ENCODE results near the gene CFAP161.

DNA sequence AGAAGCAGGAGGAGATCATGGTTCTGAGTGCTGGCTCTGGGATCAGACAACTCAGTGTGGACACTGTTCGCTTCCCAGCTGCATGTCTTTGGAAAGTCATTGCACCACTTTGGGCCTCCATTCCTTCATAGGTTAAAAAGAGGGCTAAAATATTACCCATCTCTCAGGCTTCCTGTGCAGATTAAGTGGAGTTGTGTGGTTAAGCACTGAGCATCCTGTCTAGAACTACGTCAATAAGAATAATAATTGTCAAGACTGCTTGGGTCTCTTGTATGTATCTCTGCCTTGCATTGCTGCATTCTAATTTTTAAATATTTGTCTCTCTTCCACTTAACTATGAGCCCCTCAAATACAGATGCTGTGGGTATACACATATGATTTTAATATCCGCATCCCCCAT lies 22.3 kb downstream of the CFAP161 start:
- no peak for TF ChIP-seq SIN3A (IDR thresholded peaks at IDR 0.05; ENCODE audit: borderline replicate concordance, insufficient read depth, low read depth, low read length)
- TF ChIP-seq, protein P1, sequence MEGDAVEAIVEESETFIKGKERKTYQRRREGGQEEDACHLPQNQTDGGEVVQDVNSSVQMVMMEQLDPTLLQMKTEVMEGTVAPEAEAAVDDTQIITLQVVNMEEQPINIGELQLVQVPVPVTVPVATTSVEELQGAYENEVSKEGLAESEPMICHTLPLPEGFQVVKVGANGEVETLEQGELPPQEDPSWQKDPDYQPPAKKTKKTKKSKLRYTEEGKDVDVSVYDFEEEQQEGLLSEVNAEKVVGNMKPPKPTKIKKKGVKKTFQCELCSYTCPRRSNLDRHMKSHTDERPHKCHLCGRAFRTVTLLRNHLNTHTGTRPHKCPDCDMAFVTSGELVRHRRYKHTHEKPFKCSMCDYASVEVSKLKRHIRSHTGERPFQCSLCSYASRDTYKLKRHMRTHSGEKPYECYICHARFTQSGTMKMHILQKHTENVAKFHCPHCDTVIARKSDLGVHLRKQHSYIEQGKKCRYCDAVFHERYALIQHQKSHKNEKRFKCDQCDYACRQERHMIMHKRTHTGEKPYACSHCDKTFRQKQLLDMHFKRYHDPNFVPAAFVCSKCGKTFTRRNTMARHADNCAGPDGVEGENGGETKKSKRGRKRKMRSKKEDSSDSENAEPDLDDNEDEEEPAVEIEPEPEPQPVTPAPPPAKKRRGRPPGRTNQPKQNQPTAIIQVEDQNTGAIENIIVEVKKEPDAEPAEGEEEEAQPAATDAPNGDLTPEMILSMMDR (IDR thresholded peaks at IDR 0.05) = no peak
